MCF 10A (cell line): ENCODE results near the gene SYNE3. TPM values are rescaled to one million over a fixed set of nuclear protein-coding genes. Genes with fewer than 3 reads are reported as not detected.

Experiments used
- BruUV-seq: library from RNA; stranded (reverse); fragments of 400-500 nt; replicated peaks from 2 replicates; lab custom pipeline; 2021; lab: Mats Ljungman, UMichigan
- CTCF ChIA-PET: fragments of 300-600 bp; sonication (Branson Sonifier 250); formaldehyde crosslinking; extraction: SDS; loops from one replicate; lab custom pipeline; 2021; ENCODE audit warnings: antibody characterized with exemption, inconsistent platforms; lab: Yijun Ruan, JAX
- POLR2A ChIA-PET: fragments of 300-600, 350-650 bp; sonication (Branson Sonifier 250); formaldehyde crosslinking; extraction: SDS; loops from one replicate; lab custom pipeline; 2020; ENCODE audit warnings: antibody characterized with exemption, inconsistent platforms; lab: Yijun Ruan, JAX
- DNase-seq: peaks from one replicate; pipeline ENCODE4 v3.0.0-alpha.2; 2018; ENCODE audit not compliant: unreplicated experiment
- H3K27ac Mint-ChIP-seq: one replicate; pipeline ENCODE4 v1.8.0; 2022; ENCODE audit warnings: mild to moderate bottlenecking, low read depth, mixed read lengths; ENCODE audit not compliant: unreplicated experiment
- H3K27me3 Mint-ChIP-seq: one replicate; pipeline ENCODE4 v1.8.0; 2022; ENCODE audit warnings: mixed read lengths; ENCODE audit not compliant: insufficient read depth, unreplicated experiment
- H3K36me3 Mint-ChIP-seq: one replicate; pipeline ENCODE4 v1.8.0; 2022; ENCODE audit warnings: mild to moderate bottlenecking, moderate library complexity, mixed read lengths; ENCODE audit not compliant: insufficient read depth, unreplicated experiment
- H3K4me1 Mint-ChIP-seq: one replicate; pipeline ENCODE4 v1.8.0; 2022; ENCODE audit warnings: mixed read lengths; ENCODE audit not compliant: insufficient read depth, unreplicated experiment
- H3K4me3 Mint-ChIP-seq: one replicate; pipeline ENCODE4 v1.8.0; 2022; ENCODE audit warnings: mild to moderate bottlenecking, moderate library complexity, mixed read lengths; ENCODE audit not compliant: unreplicated experiment
- H3K9me3 Mint-ChIP-seq: one replicate; pipeline ENCODE4 v1.8.0; 2022; ENCODE audit warnings: mixed read lengths; ENCODE audit not compliant: unreplicated experiment
- intact Hi-C: fragments of 100-400 bp; cut with micrococcal nuclease; formaldehyde crosslinking; loops from 2 replicates; pipeline ENCODE4 v1.14.1; 2022
- total RNA-seq: library from RNA; stranded (reverse); gene quantifications from 2 replicates; pipeline ENCODE4 v1.2.3, GENCODE V29; 2022
- TF ChIP-seq, protein P1 (sequence below): fragments of 200-600 bp; IDR thresholded peaks from one replicate; pipeline ENCODE4 v1.8.0; 2022; ENCODE audit warnings: antibody characterized with exemption, mild to moderate bottlenecking; ENCODE audit not compliant: unreplicated experiment

Gene SYNE3
- total RNA-seq, 1 experiment from 2014 or later, result 9.5 TPM

DNA sequence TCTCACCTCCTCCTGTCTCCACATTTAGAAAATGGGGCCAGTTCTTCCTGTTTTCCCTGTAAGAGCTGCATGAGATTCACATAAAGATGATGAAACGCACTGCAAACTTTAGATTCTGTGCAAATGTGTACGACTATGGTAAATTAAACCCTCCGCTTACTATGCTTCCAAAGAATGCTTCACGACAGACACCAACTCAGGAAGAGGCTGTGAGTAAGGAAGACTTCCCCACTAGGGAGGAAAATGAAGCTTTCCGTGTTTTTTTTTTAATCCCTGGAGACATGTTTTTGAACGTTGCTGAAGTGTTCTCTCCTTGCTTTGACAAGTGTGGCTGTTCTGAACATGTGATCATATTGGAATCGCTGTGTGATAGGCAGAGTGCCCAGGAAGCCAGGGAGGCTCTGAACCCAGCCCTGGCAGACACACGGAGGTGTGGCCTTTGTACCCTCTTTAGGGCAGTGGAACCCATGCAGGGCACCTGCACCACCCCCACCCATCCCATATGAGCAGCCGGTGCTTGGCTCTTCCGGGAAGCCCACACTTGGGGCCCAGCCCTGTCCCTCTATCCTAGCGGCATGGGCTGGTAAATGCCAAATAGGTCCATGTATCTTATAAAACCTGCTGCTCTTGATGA is 7.5 kb upstream of the SYNE3 start:
- TF ChIP-seq, protein P1, sequence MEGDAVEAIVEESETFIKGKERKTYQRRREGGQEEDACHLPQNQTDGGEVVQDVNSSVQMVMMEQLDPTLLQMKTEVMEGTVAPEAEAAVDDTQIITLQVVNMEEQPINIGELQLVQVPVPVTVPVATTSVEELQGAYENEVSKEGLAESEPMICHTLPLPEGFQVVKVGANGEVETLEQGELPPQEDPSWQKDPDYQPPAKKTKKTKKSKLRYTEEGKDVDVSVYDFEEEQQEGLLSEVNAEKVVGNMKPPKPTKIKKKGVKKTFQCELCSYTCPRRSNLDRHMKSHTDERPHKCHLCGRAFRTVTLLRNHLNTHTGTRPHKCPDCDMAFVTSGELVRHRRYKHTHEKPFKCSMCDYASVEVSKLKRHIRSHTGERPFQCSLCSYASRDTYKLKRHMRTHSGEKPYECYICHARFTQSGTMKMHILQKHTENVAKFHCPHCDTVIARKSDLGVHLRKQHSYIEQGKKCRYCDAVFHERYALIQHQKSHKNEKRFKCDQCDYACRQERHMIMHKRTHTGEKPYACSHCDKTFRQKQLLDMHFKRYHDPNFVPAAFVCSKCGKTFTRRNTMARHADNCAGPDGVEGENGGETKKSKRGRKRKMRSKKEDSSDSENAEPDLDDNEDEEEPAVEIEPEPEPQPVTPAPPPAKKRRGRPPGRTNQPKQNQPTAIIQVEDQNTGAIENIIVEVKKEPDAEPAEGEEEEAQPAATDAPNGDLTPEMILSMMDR, result no peak
- Mint-ChIP-seq H3K36me3 (peaks cover 9% of the 10 kb centered on the region), H3K4me3 (no peak overlapping the region), H3K9me3 (no peaks in the 10 kb centered on the region), H3K27me3 (no peaks in the 10 kb centered on the region), H3K27ac (no peak overlapping the region), H3K4me1 (peaks cover 52% of the 10 kb centered on the region)
- POLR2A ChIA-PET, result interaction anchor here (0.6 to 1.6 kb wide), 9 partner anchors 10 to 82 kb away, joined by 3 to 6 read pairs (median 3); no protein-coding TSS in a partner anchor
- BruUV-seq, result no TSS peak
- DNase-seq, result no peak
- CTCF ChIA-PET, result interaction anchor here (0.6 to 8.2 kb wide), 7 partner anchors 11 to 1217 kb away, joined by 3 to 162 read pairs (median 3); no protein-coding TSS in a partner anchor
- intact Hi-C loops, result no loop called here

DNA sequence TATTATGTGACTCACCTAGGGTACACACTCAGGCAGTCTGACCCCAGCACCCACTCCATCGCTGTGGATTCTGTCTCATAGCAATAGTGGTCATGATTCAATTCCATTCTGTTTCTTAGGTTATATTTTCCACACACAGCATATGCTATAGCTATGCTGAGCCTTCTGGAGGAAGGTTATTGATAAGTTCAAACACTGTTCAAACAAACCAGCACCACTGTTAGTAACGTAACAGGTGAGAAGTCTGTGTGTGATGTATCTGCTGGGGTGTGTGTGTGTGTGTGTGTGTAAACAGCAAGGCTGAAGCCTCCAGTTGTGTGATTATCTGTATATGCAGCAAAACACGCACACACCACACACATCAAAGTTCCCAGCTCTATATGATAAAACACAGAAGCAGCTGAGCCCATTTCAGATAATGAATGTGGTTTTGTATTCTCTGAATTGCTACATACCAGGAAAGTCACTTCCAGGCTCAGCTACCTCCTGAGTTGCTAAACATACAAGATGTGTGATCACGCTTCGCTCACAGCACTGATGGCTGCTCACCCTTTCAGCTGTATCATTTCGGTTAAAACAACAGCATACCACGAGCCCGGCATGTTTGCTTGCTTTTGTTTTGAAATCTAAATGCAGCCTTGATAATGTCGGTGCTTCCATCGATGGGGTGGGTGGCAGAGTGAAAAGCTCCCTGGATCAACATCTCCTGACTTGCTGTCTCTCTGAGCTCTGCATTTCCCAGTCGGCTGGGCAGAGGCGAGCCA is 6.8 kb upstream of the SYNE3 start:
- H3K9me3 Mint-ChIP-seq, result no peaks in the 10 kb centered on the region
- peak overlapping the region; percentile 57 for H3K27ac Mint-ChIP-seq
- H3K27me3 Mint-ChIP-seq, result no peaks in the 10 kb centered on the region
- BruUV-seq, result TSS peak; percentile 23
- ChIA-PET CTCF (interaction anchor here (0.6 to 8.2 kb wide), 8 partner anchors 11 to 1217 kb away, joined by 3 to 162 read pairs (median 3); no protein-coding TSS in a partner anchor), POLR2A (interaction anchor here (0.9 to 1.6 kb wide), 5 partner anchors 9 to 81 kb away, joined by 3 to 5 read pairs (median 3); no protein-coding TSS in a partner anchor)
- TF ChIP-seq, protein P1, result no peak
- no peak overlapping the region for H3K4me3 Mint-ChIP-seq
- intact Hi-C loops, result no loop called here
- H3K4me1 Mint-ChIP-seq, result peaks cover 59% of the 10 kb centered on the region
- H3K36me3 Mint-ChIP-seq, result peaks cover 2% of the 10 kb centered on the region
- DNase-seq, result no peak

DNA sequence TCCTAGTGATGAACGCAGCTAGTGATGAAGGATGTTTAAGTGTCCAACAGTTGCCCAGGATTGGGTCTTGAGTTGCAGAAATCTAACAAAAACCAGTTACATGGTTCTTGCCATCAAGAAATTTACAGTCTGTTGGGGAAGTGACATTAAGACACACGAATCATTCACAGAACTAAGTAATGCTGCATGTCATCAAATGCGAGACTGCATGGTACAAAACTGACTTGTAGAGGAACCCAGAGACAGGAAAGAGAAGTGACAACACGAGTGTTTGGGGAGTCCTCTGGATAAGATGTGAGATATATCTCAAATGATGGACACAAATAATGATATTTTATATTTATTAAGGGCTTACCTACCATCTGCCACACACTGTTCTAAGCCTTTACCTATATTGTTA is 6.1 kb upstream of the SYNE3 start:
- Mint-ChIP-seq H3K36me3 (no peaks in the 10 kb centered on the region), H3K4me1 (peaks cover 64% of the 10 kb centered on the region), H3K27me3 (no peaks in the 10 kb centered on the region), H3K4me3 (no peak overlapping the region), H3K27ac (peak overlapping the region; percentile 57), H3K9me3 (no peaks in the 10 kb centered on the region)
- DNase-seq, result no peak
- POLR2A ChIA-PET, result interaction anchor here (0.7 to 1.6 kb wide), 4 partner anchors 10 to 80 kb away, joined by 3 to 5 read pairs (median 3); no protein-coding TSS in a partner anchor
- TF ChIP-seq, protein P1, result no peak
- CTCF ChIA-PET, result interaction anchor here (0.6 to 8.2 kb wide), 3 partner anchors 21 to 90 kb away, joined by 3 to 162 read pairs (median 3); no protein-coding TSS in a partner anchor
- intact Hi-C loops, result no loop called here
- no TSS peak for BruUV-seq

DNA sequence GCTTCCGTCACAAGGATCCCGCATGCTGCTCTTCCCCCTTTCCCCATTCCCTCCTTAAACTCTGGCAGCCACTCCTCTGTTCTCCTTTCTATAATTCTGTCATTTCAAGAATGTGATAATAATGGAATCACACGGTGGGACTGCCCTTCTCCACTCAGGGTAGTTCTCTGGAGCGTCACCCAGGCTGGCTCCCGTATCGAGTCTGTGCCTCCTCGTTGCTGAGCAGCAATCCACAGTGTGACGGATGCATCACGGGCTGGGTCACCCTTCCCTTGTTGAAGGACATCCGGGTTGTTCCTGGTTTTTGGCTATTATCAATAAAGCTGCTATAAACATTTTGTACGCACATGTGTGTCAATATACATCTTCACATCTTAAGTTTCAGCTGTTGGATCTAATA is 5.7 kb upstream of the SYNE3 start:
- no TSS peak for BruUV-seq
- Mint-ChIP-seq H3K4me1 (peaks cover 64% of the 10 kb centered on the region), H3K27me3 (no peaks in the 10 kb centered on the region), H3K36me3 (no peaks in the 10 kb centered on the region), H3K27ac (no peak overlapping the region), H3K9me3 (no peaks in the 10 kb centered on the region), H3K4me3 (no peak overlapping the region)
- DNase-seq, result no peak
- CTCF ChIA-PET, result interaction anchor here (0.6 to 8.2 kb wide), 3 partner anchors 21 to 80 kb away, joined by 3 to 162 read pairs (median 3); no protein-coding TSS in a partner anchor
- intact Hi-C loops, result no loop called here
- POLR2A ChIA-PET, result interaction anchor here (0.7 to 1.6 kb wide), 3 partner anchors 10 to 13 kb away, joined by 3 to 5 read pairs (median 3); no protein-coding TSS in a partner anchor
- TF ChIP-seq, protein P1, result no peak
